ENCODE data around the gene SYCP3. TPM values are rescaled to one million over a fixed set of nuclear protein-coding genes. Genes with fewer than 3 reads are reported as not detected.

Gene SYCP3
- total and polyA plus RNA-seq, 2 of the 8 experiments (the other 6 are each of a cell fraction or from before 2014, with no cell fraction given): 0.02 to 0.07 TPM

GRCh38 chr12:101720118-101720517 is 19.1 kb downstream of the SYCP3 start:
- Histone ChIP-seq H3K23ac (ENCODE audit: insufficient read length) (no peak overlapping the region), H3K14ac (ENCODE audit: insufficient read length) (no peak overlapping the region), H3K4ac (replicated peaks; ENCODE audit: insufficient read length, low read depth, low read length) (no peak overlapping the region), H2AK5ac (ENCODE audit: low read depth, low read length) (no peak overlapping the region), H2BK12ac (ENCODE audit: low read depth, low read length) (no peak overlapping the region), H3K9ac (replicated peaks in 1 of 4; ENCODE audit: extremely low read depth in 1 of 4, low read depth in 3 of 4, low read length in 3 of 4) (no peak overlapping the region), H4K20me1 (replicated peaks in 1 of 2; ENCODE audit: control insufficient read depth in 1 of 2, insufficient read depth in 2 of 2, low read length in 2 of 2) (no peaks in the 10 kb centered on the region), H3K4me3 (ENCODE audit: extremely low read depth in 1 of 4, insufficient read depth in 2 of 4, low read depth in 3 of 4, low read length in 4 of 4) (no peak overlapping the region), H4K5ac (ENCODE audit: insufficient read length, low read depth, low read length) (no peak overlapping the region), H3K27ac (ENCODE audit: low read depth, low read length) (no peak overlapping the region), H3K27me3 (replicated peaks in 1 of 4; ENCODE audit: control insufficient read depth in 3 of 4, extremely low read depth in 1 of 4, insufficient read depth in 3 of 4, low read length in 3 of 4) (no peaks in the 10 kb centered on the region), H3K23me2 (ENCODE audit: low read depth, low read length) (no peaks in the 10 kb centered on the region), H3K79me2 (ENCODE audit: control insufficient read depth in 1 of 2, insufficient read depth in 2 of 2, low read length in 2 of 2) (no peaks in the 10 kb centered on the region), H2AFZ (ENCODE audit: low read length) (no peak overlapping the region), H2BK120ac (replicated peaks; ENCODE audit: low read depth, low read length) (no peak overlapping the region), H3K4me2 (ENCODE audit: insufficient read depth in 1 of 2, low read depth in 2 of 2, low read length in 2 of 2) (no peak overlapping the region), H4K91ac (replicated peaks; ENCODE audit: insufficient read length, low read length) (no peak overlapping the region), H2BK15ac (ENCODE audit: low read length) (no peak overlapping the region), H4K8ac (ENCODE audit: extremely low read depth, insufficient read depth, low read length) (no peak overlapping the region), H3K4me1 (replicated peaks in 1 of 4; ENCODE audit: control insufficient read depth in 3 of 4, insufficient read depth in 4 of 4, low read length in 3 of 4) (no peaks in the 10 kb centered on the region), H3K79me1 (ENCODE audit: low read depth, low read length) (no peaks in the 10 kb centered on the region), H2BK5ac (ENCODE audit: low read depth, low read length) (no peak overlapping the region), H3K9me3 (ENCODE audit: insufficient read depth in 2 of 2, low read depth in 1 of 2, low read length in 1 of 2) (no peaks in the 10 kb centered on the region), H2BK20ac (ENCODE audit: low read length) (no peak overlapping the region), H3K36me3 (ENCODE audit: control insufficient read depth in 2 of 4, insufficient read depth in 4 of 4, low read length in 3 of 4) (no peaks in the 10 kb centered on the region; a peak in 1 of 8 replicates), H3K18ac (ENCODE audit: extremely low read depth, low read length) (no peak overlapping the region), H3K56ac (replicated peaks; ENCODE audit: insufficient read length, low read depth, low read length) (no peak overlapping the region)
- POLR2A ChIA-PET (ENCODE audit: partially characterized antibody): no interaction called here
- FAIRE-seq (no peak), DNase-seq (ENCODE audit: low read depth in 1 of 2, low spot score in 2 of 2) (no peak)
- CTCF ChIA-PET (ENCODE audit: partially characterized antibody): interaction anchor here (0.6 kb wide), 1 partner anchor 307 kb away, joined by 3 read pairs; no protein-coding TSS in a partner anchor
- TF ChIP-seq, protein P1, sequence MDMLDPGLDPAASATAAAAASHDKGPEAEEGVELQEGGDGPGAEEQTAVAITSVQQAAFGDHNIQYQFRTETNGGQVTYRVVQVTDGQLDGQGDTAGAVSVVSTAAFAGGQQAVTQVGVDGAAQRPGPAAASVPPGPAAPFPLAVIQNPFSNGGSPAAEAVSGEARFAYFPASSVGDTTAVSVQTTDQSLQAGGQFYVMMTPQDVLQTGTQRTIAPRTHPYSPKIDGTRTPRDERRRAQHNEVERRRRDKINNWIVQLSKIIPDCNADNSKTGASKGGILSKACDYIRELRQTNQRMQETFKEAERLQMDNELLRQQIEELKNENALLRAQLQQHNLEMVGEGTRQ (IDR thresholded peaks at IDR 0.05; ENCODE audit: low read length): no peak
- TF ChIP-seq HDAC6 (IDR thresholded peaks at IDR 0.05; ENCODE audit: low read depth, low read length): no peak
- TF ChIP-seq FOSL1 (IDR thresholded peaks at IDR 0.05; ENCODE audit: insufficient read depth, low read depth, low read length): no peak
- no peak for TF ChIP-seq CHD1 (IDR thresholded peaks at IDR 0.05; ENCODE audit: low read depth, low read length)
- no peak for TF ChIP-seq CBX8 (IDR thresholded peaks at IDR 0.05; ENCODE audit: borderline replicate concordance, low read depth, low read length)
- TF ChIP-seq TCF12 (IDR thresholded peaks at IDR 0.05; ENCODE audit: low read depth, low read length): no peak
- TF ChIP-seq SRF (IDR thresholded peaks at IDR 0.05; ENCODE audit: low read depth, low read length): no peak
- no peak for TF ChIP-seq ATF2 (IDR thresholded peaks at IDR 0.05; ENCODE audit: low read length)
- no peak for TF ChIP-seq BRCA1 (IDR thresholded peaks at IDR 0.05; ENCODE audit: low read depth, low read length)
- TF ChIP-seq POLR2A (IDR thresholded peaks at IDR 0.05; ENCODE audit: control extremely low read depth in 1 of 2, low read depth in 2 of 2, low read length in 2 of 2): no peak
- TF ChIP-seq POLR2AphosphoS5 (IDR thresholded peaks at IDR 0.05; ENCODE audit: low read depth, low read length): no peak
- TF ChIP-seq RBBP5 (IDR thresholded peaks at IDR 0.05; ENCODE audit: borderline replicate concordance, low read depth, low read length): no peak
- no peak for TF ChIP-seq KDM4A (IDR thresholded peaks at IDR 0.05; ENCODE audit: low read depth, low read length, severe bottlenecking)
- TF ChIP-seq JUND (IDR thresholded peaks at IDR 0.05; ENCODE audit: low read length): no peak

Data from H1 (cell line).